NK-92 treated with Interleukin-12 subunit alpha and Interleukin-12 subunit beta, amount 100 ng/mL, for 24 hours (cell line): ENCODE results near the gene SEC23A.
"Not testable (repeated sequence)": the region's sequence is repeated elsewhere in the genome, so short reads cannot be mapped to it uniquely, and the experiment has no call there.

Experiments used
- DNase-seq: peaks from one replicate; lab custom pipeline; 2025; lab: John Stamatoyannopoulos, UW

The SEC23A gene

GRCh38 chr14:39102969-39103957, at the start of gene SEC23A:
TSS of gene SEC23A (minus strand) at chr14:39103235. CDS start at chr14:39096118, 7,117 bp downstream.
- DNase-seq: peak; percentile 83

GRCh38 chr14:39145266-39145966, 42.4 kb upstream of the SEC23A start:
- no peak for DNase-seq

DNA sequence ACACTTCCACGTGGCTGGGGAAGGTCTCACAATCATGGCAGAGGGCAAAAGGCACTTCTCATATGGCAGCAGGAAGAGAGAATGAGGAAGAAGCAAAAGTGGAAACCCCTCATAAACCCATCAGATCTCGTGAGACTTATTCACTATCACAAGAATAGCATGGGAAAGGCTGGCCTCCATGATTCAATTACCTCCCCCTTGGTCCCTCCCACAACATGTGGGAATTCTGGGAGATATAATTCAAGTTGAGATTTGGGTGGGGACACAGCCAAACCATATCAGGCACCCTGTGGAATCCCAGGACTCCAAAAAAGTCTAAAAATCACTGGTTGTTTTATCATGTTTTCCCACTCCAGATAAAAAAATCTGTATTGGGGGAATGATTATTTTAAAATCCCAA, 40.2 kb upstream of the SEC23A start:
- DNase-seq: not testable (repeated sequence)

- not testable (repeated sequence) for DNase-seq
These were observed 38.6 kb upstream of the SEC23A start for GRCh38 chr14:39141623-39142022.

- no peak for DNase-seq
These were observed 37.1 kb upstream of the SEC23A start for GRCh38 chr14:39140170-39140569.

GRCh38 chr14:39138440-39138839, 35.4 kb upstream of the SEC23A start:
- DNase-seq: no peak

DNA sequence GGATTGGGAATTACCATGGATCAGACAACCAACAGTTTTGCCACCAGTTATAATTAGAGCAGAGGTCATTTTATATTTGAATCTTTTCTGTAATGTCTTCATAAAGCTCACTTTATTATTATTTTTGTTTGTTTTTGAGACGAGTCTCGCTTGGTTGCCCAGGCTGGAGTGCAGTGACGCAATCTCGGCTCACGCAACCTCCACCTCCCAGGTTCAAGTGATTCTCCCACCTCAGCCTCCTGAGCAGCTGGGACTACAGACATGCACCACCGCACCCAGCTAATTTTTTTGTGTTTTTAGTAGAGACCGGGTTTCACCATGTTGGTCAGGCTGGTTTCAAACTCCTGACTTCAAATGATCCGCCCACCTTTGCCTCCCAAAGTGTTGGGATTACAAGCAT, 34.8 kb upstream of the SEC23A start:
- DNase-seq: not testable (repeated sequence)

GRCh38 chr14:39122330-39123138, 19.5 kb upstream of the SEC23A start:
- DNase-seq: no peak

DNA sequence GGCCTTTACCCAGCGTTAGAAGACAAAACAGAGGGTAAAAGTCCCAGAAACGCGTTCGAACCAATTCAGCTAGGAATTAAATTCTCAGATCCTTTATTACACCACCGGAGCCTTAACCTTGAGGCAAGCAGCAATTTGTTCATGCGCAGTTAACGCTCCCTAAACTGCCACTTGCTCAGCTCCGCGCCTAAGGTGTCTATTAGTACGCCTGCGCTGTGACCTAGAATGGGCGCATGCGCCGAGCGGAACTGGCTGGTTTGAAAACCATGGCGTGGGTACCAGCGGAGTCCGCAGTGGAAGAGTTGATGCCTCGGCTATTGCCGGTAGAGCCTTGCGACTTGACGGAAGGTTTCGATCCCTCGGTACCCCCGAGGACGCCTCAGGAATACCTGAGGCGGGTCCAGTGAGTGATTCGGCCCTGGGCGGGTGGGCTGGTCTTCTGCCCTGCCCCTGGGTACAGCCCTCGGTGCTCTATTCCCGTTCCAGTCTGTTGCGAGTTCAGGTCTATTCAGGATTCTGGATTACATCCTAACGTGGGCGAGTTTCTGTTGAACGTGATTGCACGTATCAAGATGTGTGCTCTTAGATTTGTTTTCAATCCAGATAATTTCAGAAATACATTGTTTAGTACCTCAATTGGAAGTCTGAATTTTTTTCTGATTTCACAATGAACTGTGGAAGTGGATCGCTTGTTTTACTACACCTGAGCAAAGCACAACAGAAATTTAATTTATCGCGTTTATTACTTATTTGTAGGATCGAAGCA, 11.2 kb upstream of the SEC23A start, which contains the start of gene GEMIN2:
Gene GEMIN2, plus strand, starts transcription at position 251 of the 766 bp plus-strand sequence. Its CDS starts 16 bp downstream, at position 267.
- peak; percentile 91 for DNase-seq

- DNase-seq: no peak
These were observed 10.6 kb upstream of the SEC23A start for GRCh38 chr14:39113685-39114072.

- no peak for DNase-seq
These were observed 7.1 kb upstream of the SEC23A start for GRCh38 chr14:39109893-39110715.

DNA sequence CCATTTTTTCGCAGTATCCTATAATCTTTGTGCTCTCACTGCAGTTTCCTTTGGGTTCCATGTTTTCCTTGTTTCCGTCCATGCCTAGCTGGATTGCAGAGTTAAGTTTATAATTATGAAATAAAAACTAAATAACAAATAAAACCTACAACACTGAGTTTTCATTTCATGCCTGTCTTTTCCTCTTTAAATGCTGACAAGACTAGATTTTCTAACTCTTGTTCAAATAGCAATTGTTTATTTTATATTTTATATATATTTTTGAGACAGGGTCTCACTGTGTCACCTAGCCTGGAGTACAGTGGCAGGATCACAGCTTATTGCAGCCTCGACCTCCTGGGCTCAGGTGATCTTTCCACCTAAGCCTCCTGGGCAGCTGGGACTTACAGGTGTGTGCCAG, 5.8 kb upstream of the SEC23A start:
- no peak for DNase-seq

DNA sequence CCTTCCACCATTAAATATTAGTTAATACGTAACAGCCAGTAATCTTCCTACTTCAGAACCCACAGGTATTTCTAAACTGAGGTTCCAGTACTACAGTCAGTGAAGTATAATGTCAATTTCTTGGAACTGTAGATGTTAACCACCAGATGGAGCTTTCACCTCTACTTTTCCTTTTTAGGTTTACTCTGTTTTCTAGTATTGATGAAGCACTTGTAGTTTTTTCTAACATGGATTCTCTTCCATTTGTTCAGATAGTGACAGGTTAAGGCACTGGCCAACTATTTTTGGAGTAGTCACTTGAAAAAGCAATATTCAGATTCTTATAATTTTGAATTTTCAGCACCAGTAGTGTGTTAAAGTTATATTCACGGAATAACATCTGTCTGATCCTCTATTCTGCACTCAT, 4.6 kb upstream of the SEC23A start:
- DNase-seq: no peak

DNA sequence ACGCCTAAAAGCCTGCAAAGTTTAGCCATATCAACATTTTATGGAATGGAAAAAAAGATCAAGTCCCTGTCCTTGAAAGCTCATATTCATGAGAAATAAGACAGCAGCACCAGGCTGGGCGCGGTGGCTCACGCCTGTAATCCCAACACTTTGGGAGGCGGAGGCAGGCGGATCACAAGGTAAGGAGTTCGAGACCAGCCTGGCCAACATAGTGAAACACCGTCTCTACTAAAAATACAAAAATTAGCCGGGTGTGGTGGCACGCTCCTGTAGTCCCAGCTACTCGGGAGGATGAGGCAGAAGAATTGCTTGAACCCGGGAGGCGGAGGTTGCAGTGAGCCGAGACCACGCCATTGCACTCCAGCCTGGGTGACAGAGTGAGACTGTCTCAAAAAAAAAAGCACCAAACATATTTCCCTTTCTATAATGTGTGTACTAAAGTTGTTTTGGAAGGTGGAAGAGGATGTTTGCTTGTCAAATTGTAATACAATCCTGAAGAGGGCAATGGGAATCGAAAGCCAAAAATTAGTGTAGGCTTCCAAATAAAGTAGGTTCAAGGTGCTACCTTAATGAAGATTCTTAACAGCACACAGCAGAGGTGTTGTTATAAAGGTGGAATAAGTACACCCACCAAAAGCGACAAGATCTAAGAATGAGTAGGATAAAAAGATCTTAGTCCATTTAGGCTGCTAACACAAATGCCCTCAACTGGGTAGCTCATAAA, 1.2 kb upstream of the SEC23A start:
- not testable (repeated sequence) for DNase-seq

- DNase-seq: peak; percentile 27
These were observed 618 bp downstream of the SEC23A start for GRCh38 chr14:39102265-39102968.

GRCh38 chr14:39099748-39100147, 3.3 kb downstream of the SEC23A start:
- no peak for DNase-seq

GRCh38 chr14:39099215-39099614, 3.8 kb downstream of the SEC23A start:
- DNase-seq: not testable (repeated sequence)

DNA sequence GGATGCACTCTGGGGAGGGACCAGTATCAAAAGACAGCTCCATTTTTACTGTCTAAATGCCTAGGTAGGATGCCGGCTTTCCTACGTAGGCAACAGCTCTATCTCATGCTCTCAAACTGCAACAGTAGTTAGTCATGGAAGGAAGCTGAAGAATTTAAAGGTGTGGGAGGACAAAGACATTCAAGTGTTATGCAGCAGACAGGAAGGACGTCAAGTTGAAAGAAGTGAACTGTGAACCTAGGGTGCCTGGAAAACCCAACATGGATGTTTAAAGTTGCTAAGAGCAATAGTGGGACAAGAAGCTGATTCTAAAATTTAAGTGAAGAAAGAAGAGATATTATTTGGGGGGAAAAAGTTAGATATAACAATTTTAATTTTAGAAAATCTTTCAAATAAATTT, 5.9 kb downstream of the SEC23A start:
- no peak for DNase-seq

GRCh38 chr14:39094515-39094914, 8.5 kb downstream of the SEC23A start:
- DNase-seq: no peak
